ENCODE results near the gene ZNF652. TPM values are rescaled to one million over a fixed set of nuclear protein-coding genes. Genes with fewer than 3 reads are reported as not detected.

The ZNF652 gene
- total RNA-seq, 2 donors from 2014 or later = 59.7 to 88.5 TPM

DNA sequence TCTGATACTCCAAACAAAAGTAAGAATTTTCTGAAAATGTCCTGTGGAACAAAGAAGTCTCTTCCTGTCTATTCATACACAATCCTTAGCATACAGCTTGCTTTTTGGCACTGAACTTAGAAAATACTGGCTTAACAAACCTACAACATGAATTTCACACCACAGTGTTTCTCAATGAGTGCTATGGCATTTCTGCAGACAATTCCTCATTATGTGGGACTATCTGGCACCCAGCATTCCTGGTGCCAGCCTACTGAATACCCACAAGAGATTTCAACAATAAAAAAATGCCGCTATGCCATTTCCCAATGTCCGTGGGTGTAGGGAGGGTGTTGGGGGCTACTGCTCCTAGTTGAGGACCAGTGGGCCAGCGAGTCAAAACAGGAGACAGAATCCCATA is 62.1 kb downstream of the ZNF652 start:
- H3K4me1 ChIP-seq (replicated peaks) = no peaks in the 10 kb centered on the region
- no peak for DNase-seq (ENCODE audit: low spot score)
- WGBS = 81% methylated on average over 3 of the region's 3 CpGs
- TF ChIP-seq POLR2A (IDR thresholded peaks at IDR 0.05) (no peak), POLR2AphosphoS5 (IDR thresholded peaks at IDR 0.05) (no peak)
- TF ChIP-seq, protein P1, sequence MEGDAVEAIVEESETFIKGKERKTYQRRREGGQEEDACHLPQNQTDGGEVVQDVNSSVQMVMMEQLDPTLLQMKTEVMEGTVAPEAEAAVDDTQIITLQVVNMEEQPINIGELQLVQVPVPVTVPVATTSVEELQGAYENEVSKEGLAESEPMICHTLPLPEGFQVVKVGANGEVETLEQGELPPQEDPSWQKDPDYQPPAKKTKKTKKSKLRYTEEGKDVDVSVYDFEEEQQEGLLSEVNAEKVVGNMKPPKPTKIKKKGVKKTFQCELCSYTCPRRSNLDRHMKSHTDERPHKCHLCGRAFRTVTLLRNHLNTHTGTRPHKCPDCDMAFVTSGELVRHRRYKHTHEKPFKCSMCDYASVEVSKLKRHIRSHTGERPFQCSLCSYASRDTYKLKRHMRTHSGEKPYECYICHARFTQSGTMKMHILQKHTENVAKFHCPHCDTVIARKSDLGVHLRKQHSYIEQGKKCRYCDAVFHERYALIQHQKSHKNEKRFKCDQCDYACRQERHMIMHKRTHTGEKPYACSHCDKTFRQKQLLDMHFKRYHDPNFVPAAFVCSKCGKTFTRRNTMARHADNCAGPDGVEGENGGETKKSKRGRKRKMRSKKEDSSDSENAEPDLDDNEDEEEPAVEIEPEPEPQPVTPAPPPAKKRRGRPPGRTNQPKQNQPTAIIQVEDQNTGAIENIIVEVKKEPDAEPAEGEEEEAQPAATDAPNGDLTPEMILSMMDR (IDR thresholded peaks at IDR 0.05) = no peak
- intact Hi-C loops (cut with DNase I) = no loop called here
- no peak overlapping the region for H3K4me3 ChIP-seq
- H3K9me3 ChIP-seq = no peaks in the 10 kb centered on the region
- H3K36me3 ChIP-seq = peaks cover 0 to 5% of the 10 kb centered on the region in 2 donors
- no peak overlapping the region for H3K27ac ChIP-seq
- no peaks in the 10 kb centered on the region for H3K27me3 ChIP-seq (replicated peaks; ENCODE audit: insufficient read depth)

DNA sequence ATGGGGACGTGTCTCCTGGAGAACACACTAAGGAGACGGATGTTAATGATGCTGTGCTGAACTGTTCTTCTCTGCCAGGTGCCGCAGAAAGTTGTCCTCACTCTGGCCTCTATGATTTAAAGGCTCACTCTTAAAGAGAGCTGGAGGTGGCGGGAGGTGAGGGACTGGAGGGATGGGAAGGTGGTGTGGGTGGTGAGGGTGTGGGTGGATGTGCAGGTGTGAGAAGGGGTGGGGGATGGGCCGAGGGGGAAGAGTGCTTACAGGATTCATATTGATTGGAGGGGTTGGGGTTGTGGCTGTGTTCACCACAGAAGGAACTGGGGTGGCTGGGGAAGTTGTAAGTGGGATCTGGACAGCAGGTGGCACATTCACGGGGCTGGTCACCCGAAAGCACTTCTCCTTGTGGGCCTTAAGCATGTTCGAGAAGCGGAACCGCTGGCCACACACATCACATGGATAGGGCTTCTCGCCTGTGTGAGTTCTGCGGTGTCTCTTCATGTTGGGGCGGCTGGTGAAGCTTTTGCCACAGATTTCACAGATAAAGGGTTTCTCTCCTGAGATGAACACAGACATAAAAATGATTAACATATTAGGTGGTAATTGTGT is 63.6 kb downstream of the ZNF652 start:
- WGBS = 89% methylated on average over 13 of the region's 13 CpGs
- Histone ChIP-seq H3K36me3 (peaks cover 0 to 5% of the 10 kb centered on the region in 2 donors), H3K27ac (no peak overlapping the region), H3K4me1 (replicated peaks) (no peaks in the 10 kb centered on the region), H3K9me3 (no peaks in the 10 kb centered on the region), H3K27me3 (replicated peaks; ENCODE audit: insufficient read depth) (no peaks in the 10 kb centered on the region), H3K4me3 (no peak overlapping the region)
- intact Hi-C loops (cut with DNase I) = no loop called here
- no peak for DNase-seq (ENCODE audit: low spot score)
- TF ChIP-seq POLR2AphosphoS5 (IDR thresholded peaks at IDR 0.05) (no peak), POLR2A (IDR thresholded peaks at IDR 0.05) (no peak)
- TF ChIP-seq, protein P1 (IDR thresholded peaks at IDR 0.05) = no peak

DNA sequence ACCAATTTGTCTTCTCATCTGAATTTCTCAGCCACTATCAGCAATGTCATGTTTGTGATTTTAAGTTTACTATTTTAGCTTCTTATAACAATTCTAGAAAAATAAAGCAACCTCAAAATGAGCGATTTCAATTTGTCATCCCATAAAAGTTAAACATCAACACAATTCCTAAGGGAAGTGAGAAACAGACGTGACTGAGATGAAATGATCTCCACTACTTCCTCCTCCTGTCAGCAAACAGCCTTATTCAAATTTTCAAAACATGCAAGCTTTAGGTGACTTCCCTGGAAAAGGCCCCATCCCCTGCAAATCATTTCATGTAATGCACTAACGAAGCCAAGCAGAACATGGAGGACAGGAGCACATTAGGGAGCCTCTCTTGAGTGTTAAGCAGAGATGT is 64.9 kb downstream of the ZNF652 start:
- Histone ChIP-seq H3K4me1 (replicated peaks) (no peaks in the 10 kb centered on the region), H3K9me3 (no peaks in the 10 kb centered on the region), H3K36me3 (peaks cover 0 to 5% of the 10 kb centered on the region in 2 donors), H3K27ac (no peak overlapping the region), H3K27me3 (replicated peaks; ENCODE audit: insufficient read depth) (no peaks in the 10 kb centered on the region), H3K4me3 (no peak overlapping the region)
- no peak for DNase-seq (ENCODE audit: low spot score)
- TF ChIP-seq, protein P1 (IDR thresholded peaks at IDR 0.05) = no peak
- TF ChIP-seq POLR2AphosphoS5 (IDR thresholded peaks at IDR 0.05) (no peak), POLR2A (IDR thresholded peaks at IDR 0.05) (no peak)
- 68% methylated on average over 3 of the region's 3 CpGs for WGBS
- intact Hi-C loops (cut with DNase I) = no loop called here

DNA sequence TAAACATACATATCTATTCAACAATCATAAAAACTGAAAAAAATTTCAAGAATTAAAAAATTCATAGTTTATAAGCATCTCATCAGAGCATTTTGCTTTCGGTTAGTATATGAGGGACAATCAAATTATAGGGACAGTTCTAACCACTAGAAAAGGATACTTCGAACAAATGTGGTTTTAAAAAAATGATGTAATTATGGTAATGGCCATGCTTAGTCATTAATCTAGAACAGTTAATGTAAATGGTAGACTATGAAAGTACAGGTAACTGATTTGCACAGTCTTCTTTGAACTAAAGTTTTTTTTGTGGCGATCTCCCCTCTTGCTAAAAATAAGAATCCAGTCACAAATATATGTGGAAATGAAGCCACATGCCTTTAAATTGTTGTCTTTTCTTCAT is 67.9 kb downstream of the ZNF652 start:
- TF ChIP-seq, protein P1 (IDR thresholded peaks at IDR 0.05) = no peak
- TF ChIP-seq POLR2A (IDR thresholded peaks at IDR 0.05) (no peak), POLR2AphosphoS5 (IDR thresholded peaks at IDR 0.05) (no peak)
- no peak for DNase-seq (ENCODE audit: low spot score)
- no peaks in the 10 kb centered on the region for H3K27me3 ChIP-seq (replicated peaks; ENCODE audit: insufficient read depth)
- no peaks in the 10 kb centered on the region for H3K9me3 ChIP-seq
- no peaks in the 10 kb centered on the region for H3K4me1 ChIP-seq (replicated peaks)
- no peak overlapping the region for H3K27ac ChIP-seq
- H3K36me3 ChIP-seq = peaks cover 0 to 5% of the 10 kb centered on the region in 2 donors
- 95% methylated on average over 3 of the region's 3 CpGs for WGBS
- intact Hi-C loops (cut with DNase I) = no loop called here
- no peak overlapping the region for H3K4me3 ChIP-seq

DNA sequence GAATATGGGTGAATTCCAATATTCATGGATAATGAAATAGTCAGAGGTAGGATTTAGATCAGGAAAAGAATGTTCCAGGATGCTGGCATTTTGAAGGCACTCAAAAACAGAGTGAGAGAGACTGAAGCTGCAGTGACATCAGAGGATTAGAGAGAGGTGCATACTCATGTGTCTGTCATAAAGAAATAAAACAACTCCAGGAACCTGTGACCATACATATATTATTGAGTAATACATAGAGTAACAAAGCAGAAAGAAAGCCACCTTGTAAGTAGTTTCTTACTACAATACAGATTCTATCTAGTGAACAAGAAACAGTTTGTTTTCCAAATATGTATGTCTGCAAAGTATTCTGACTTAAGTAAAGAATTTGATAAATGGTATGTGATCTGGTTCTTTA is 69.1 kb downstream of the ZNF652 start:
- no peak overlapping the region for H3K4me3 ChIP-seq
- no peaks in the 10 kb centered on the region for H3K27me3 ChIP-seq (replicated peaks; ENCODE audit: insufficient read depth)
- intact Hi-C loops (cut with DNase I) = no loop called here
- no peaks in the 10 kb centered on the region for H3K4me1 ChIP-seq (replicated peaks)
- TF ChIP-seq, protein P1 (IDR thresholded peaks at IDR 0.05) = no peak
- TF ChIP-seq POLR2A (IDR thresholded peaks at IDR 0.05) (no peak), POLR2AphosphoS5 (IDR thresholded peaks at IDR 0.05) (no peak)
- H3K27ac ChIP-seq = no peak overlapping the region
- H3K9me3 ChIP-seq = no peaks in the 10 kb centered on the region
- no peaks in the 10 kb centered on the region for H3K36me3 ChIP-seq
- DNase-seq (ENCODE audit: low spot score) = no peak

Measured in prostate gland (tissue), 2 donors.